ENCODE data around the gene ZNF474.
A peak's percentile ranks its signal among the peaks of the same experiment; 100 is the strongest.

Gene ZNF474

GRCh38 chr5:122163121-122164069 lies 34.0 kb downstream of the ZNF474 start:
- Histone ChIP-seq H3K27me3 (ENCODE audit: insufficient read depth, poor library complexity, severe bottlenecking) (no peaks in the 10 kb centered on the region), H3K36me3 (ENCODE audit: low read depth) (no peaks in the 10 kb centered on the region), H3K27ac (ENCODE audit: poor library complexity, severe bottlenecking) (peak overlapping the region; percentile 73), H3K4me1 (ENCODE audit: insufficient read depth, poor library complexity, severe bottlenecking) (peaks cover 19% of the 10 kb centered on the region), H3K4me3 (ENCODE audit: severe bottlenecking) (no peak overlapping the region), H3K9me3 (ENCODE audit: severe bottlenecking) (no peaks in the 10 kb centered on the region)
- ATAC-seq (ENCODE audit: low read depth) (peak; percentile 92), DNase-seq (ENCODE audit: low spot score) (no peak)
- TF ChIP-seq, protein P1, sequence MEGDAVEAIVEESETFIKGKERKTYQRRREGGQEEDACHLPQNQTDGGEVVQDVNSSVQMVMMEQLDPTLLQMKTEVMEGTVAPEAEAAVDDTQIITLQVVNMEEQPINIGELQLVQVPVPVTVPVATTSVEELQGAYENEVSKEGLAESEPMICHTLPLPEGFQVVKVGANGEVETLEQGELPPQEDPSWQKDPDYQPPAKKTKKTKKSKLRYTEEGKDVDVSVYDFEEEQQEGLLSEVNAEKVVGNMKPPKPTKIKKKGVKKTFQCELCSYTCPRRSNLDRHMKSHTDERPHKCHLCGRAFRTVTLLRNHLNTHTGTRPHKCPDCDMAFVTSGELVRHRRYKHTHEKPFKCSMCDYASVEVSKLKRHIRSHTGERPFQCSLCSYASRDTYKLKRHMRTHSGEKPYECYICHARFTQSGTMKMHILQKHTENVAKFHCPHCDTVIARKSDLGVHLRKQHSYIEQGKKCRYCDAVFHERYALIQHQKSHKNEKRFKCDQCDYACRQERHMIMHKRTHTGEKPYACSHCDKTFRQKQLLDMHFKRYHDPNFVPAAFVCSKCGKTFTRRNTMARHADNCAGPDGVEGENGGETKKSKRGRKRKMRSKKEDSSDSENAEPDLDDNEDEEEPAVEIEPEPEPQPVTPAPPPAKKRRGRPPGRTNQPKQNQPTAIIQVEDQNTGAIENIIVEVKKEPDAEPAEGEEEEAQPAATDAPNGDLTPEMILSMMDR (IDR thresholded peaks at IDR 0.05; ENCODE audit: poor library complexity, severe bottlenecking) = no peak

GRCh38 chr5:122164070-122164435 lies 34.7 kb downstream of the ZNF474 start:
- H3K27me3 ChIP-seq (ENCODE audit: insufficient read depth, poor library complexity, severe bottlenecking) = no peaks in the 10 kb centered on the region
- H3K9me3 ChIP-seq (ENCODE audit: severe bottlenecking) = no peaks in the 10 kb centered on the region
- no peak for DNase-seq (ENCODE audit: low spot score)
- TF ChIP-seq, protein P1 (IDR thresholded peaks at IDR 0.05; ENCODE audit: poor library complexity, severe bottlenecking) = no peak
- H3K36me3 ChIP-seq (ENCODE audit: low read depth) = no peaks in the 10 kb centered on the region
- peak overlapping the region; percentile 73 for H3K27ac ChIP-seq (ENCODE audit: poor library complexity, severe bottlenecking)
- peak; percentile 50 for ATAC-seq (ENCODE audit: low read depth)
- H3K4me1 ChIP-seq (ENCODE audit: insufficient read depth, poor library complexity, severe bottlenecking) = peaks cover 19% of the 10 kb centered on the region
- H3K4me3 ChIP-seq (ENCODE audit: severe bottlenecking) = no peak overlapping the region

DNA sequence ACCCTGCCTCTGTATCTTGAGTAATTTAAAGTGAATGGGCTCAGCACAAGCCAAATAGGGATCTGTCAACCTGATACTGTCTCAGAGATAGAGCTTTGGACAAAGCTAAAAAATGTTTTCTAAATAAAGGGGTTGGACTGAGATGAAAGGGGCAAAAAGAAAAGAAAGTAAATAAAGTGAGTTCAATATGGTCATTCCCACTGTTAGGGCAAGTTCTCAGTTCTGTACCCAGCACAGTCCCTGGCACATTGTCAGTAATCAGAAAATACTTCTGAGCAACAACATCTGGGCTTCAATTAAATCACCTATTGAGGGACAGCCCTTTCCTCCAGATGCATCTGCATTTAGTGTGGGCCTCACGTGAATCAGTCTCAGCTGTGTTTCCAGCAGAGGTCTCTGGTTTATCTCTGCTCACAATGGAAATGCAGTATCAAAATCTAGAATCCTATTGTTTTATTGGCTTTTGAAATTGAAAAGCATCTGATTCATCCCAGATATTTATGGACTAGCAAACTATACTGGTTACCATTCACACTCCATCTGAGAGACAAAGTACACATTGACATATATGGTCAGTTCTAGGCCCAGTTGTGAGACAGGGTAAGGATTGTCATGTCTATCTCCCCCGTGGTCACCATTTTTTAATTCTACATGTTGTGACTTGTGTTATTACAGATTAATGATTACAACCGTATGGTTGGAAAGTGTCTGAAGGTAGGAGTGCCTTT lies 35.6 kb downstream of the ZNF474 start:
- Histone ChIP-seq H3K4me1 (ENCODE audit: insufficient read depth, poor library complexity, severe bottlenecking) (peaks cover 19% of the 10 kb centered on the region), H3K27me3 (ENCODE audit: insufficient read depth, poor library complexity, severe bottlenecking) (no peaks in the 10 kb centered on the region), H3K36me3 (ENCODE audit: low read depth) (no peaks in the 10 kb centered on the region), H3K9me3 (ENCODE audit: severe bottlenecking) (no peaks in the 10 kb centered on the region), H3K27ac (ENCODE audit: poor library complexity, severe bottlenecking) (peak overlapping the region; percentile 73), H3K4me3 (ENCODE audit: severe bottlenecking) (no peak overlapping the region)
- no peak for ATAC-seq (ENCODE audit: low read depth)
- TF ChIP-seq, protein P1 (IDR thresholded peaks at IDR 0.05; ENCODE audit: poor library complexity, severe bottlenecking) = no peak
- DNase-seq (ENCODE audit: low spot score) = no peak

GRCh38 chr5:122165559-122166078 lies 36.3 kb downstream of the ZNF474 start:
- TF ChIP-seq, protein P1 (IDR thresholded peaks at IDR 0.05; ENCODE audit: poor library complexity, severe bottlenecking) = no peak
- H3K36me3 ChIP-seq (ENCODE audit: low read depth) = no peaks in the 10 kb centered on the region
- DNase-seq (ENCODE audit: low spot score) (no peak), ATAC-seq (ENCODE audit: low read depth) (no peak)
- H3K27me3 ChIP-seq (ENCODE audit: insufficient read depth, poor library complexity, severe bottlenecking) = no peaks in the 10 kb centered on the region
- H3K9me3 ChIP-seq (ENCODE audit: severe bottlenecking) = no peaks in the 10 kb centered on the region
- H3K4me1 ChIP-seq (ENCODE audit: insufficient read depth, poor library complexity, severe bottlenecking) = peaks cover 25% of the 10 kb centered on the region
- no peak overlapping the region for H3K4me3 ChIP-seq (ENCODE audit: severe bottlenecking)
- H3K27ac ChIP-seq (ENCODE audit: poor library complexity, severe bottlenecking) = no peak overlapping the region
